Activated CD8-positive, alpha-beta memory T cell treated with anti-CD3 and anti-CD28 coated beads for 1 hour (primary cell): ENCODE measurements around the gene IPCEF1.

Experiments used
- DNase-seq, 2 donors: peaks; one replicate each; pipeline ENCODE4 v3.0.0-alpha.2; 2020; ENCODE audit warnings: low read depth in 1 of 2; ENCODE audit errors: extremely low read depth in 1 of 2

IPCEF1 gene

DNA sequence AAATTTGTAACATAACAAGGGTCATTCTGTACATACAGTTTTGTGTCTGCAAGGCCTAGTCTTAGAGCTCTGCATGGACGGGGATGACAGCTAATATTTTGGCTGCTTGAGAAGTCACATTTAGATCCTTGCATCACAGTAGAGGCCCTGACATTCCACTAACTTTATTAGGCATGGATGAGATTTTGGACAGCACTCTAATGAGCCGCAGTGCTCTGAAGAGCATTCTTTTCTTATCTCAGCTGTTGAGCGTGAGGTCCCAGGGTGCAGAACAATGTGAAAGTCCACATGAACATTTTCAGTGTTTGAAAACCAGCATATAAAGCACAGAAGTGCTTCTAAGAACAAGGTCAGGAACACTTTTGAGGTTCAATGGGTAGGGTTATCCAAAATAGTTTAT lies 58.9 kb downstream of the IPCEF1 start:
- no peak for DNase-seq

DNA sequence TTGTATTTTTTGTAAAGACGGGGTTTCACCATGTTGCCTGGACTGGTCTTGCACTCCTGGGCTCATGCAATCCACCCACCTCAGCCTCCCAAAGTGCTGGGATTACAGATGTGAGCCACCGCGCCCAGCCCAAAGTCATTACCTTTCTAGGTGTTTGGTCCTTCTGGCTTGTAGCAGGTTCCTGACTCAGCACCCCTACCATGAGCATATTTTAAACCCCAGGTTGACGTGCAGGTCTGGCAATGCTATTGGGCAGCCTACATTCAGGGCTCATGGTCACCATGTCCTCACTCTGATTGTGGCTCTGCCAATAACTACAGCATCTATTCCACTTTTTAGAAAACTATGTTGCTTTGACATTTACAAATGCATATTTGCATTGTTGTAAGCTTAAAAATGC lies 59.4 kb downstream of the IPCEF1 start:
- DNase-seq = no peak

DNA sequence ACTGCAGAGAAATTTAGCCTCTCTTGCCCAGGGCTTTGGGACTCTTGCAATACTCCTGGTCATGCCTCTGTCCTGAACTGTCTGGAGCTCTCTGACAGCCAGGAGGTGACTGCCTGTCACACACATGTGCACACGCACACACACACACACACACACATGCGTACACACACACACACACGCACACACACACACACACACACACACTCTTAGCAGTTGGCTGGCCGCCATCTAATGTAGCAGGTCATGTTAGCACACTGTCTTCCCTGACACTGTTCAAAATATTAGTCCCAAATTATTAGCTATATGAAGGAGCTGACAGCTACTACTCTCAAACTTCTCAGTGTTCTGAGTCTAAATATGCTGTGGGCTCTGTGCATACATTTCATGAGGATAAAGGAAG lies 60.9 kb downstream of the IPCEF1 start:
- no peak for DNase-seq

DNA sequence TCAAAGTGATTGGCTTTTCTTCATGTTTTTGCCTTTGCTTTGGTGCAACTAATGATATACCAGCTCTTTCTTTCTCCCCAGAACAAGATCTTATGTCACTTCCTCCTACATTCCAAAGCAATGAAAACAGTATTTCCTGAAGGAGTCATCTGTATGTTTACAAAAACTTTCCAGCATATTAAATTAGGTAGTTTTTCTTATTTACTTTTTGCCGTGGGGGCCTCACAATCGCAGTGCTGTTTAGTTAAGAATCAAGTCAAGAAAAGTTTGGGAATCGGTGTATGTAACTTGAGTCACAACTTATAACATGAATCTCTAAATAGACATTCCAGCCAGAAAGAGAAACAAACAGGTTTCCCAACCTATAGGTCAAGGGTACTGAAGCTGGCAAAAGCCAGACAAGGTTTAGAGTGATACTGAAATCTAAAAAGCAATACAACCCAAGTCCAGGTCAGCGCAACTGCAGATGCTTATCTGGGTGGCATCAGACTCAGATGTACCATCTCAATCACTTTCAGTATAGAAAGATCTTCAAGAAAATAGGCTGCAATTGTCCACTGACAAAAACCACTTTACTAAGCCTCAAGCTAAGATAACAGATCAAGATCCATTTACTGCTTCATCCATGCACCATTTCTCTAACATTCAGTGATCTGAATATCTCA lies 63.6 kb downstream of the IPCEF1 start:
- DNase-seq = no peak

DNA sequence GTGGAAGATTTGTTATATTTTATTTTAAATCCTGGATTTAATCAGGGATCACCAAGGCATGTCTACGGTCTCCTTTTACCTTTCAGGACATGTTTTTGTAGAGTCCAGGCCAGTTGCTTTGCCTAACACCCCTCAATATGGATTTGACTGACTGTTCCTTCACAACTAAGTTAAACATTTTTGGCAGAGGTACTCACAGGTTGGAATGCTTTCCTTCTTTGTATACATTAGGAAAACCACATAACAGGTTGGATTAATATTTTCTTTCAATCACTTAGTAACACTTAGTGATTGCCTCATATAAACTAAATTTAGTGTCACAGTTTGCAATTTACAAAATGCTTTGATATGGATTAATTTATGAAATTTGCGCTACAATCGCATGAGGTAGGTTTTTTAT lies 64.5 kb downstream of the IPCEF1 start:
- no peak for DNase-seq

DNA sequence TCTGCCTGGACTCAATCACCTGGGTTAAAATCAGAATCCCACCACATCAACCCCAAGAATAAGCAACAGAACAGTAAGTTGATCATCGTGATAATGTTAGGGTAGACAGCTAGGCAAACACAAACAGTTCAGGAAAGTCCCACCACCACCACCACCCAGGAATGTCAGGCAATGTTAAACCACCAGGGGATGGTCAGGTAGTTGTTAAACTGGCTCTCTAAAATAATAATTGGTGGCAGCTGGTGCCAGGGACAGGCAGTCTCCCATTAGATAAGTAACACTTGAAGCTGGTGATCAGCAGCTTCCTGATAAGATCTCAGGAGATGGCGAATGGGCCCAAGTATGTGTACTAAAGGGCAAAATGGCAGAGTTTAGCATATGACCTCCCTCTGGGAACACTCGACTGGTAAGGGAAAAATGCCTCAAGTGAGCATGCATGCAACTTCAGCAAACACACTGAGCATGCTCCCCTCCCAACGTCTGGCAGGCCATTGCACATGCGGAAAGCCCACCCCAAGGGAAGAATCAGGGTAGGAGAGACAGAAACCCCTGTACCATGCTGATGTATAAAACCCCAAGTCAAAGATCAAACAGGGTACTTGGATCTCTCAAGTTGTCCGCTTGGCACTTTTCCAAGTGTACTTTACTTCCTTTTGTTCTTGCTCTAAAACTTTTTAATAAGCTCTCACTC lies 66.6 kb downstream of the IPCEF1 start:
- DNase-seq = no peak

DNA sequence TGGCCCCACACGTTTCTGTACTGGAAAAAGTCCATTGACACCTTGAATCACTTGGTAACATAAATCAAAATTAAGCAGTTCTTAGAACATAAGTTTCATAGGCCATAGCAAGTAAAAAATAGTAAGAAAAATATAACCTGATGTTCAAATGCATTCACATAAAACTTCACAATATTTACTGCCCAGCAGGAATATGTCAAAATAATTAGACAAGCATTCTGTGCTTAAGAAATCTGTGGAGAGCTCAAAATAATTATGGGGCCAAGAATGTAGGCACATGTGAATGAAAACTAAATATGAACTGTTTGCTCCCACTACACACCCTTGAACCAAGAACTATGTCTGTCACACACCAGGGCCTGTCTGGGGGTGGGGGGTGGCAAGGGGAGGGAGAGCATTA lies 70.8 kb downstream of the IPCEF1 start:
- DNase-seq = no peak

DNA sequence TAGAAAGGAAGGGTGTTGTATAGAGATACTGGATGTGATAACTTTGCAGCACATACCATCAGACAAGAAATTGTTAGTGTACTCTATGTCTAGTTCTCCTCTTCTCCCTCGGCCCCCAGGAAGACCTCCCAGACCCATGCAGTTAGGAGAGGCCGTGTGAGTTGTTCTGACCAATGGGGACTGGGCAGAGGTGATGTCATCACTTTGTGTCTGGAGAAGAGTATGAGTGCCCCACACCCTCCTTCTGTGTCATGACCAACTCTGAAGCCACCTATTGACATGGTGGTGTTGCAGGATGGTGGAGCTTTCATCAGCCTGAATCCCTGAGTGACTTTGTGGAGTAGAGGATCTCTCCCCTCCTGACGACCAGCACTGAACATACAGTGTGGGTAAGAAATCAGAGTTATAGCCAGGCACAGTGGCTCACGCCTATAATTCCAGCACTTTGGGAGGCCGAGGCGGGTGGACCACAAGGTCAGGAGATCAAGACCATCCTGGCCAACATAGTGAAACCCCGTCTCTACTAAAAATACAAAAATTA lies 72.2 kb downstream of the IPCEF1 start:
- DNase-seq = no peak

DNA sequence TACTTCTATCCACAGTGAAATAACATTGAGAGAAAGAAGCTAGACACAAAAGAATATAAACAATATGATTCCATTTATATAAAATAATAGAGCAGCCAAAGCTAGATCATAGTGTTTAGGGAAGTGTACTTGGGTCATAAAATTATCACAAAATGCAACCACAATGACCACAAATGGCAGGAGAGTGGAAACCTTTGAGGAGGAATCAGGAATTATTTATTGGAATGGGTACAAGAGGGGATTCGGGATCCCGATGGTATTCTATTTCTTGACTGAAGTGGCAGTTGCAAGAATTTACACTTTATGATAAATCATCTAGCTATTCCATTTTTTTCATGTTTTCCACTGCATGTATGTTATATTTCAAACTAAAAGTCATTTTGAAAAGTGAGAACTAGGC lies 76.1 kb downstream of the IPCEF1 start:
- DNase-seq = no peak

DNA sequence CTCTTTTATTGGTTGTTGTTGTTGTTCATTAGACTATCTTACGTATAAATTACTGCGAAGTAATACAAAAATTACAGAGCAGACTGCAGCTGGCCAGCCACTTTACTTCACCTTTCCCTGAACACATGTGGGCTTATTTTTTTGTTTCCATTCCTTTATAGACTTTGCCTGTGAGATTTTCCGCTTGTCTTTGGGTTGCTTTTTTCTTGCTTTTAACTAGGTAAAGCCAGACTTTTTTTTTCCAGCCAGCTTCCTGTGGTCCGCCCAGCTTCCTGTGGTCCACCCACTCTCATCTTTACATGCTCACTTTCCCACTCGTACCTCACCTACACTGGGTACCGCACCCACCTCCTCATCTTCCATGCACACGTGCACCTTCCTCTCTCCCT lies 79.0 kb downstream of the IPCEF1 start:
- no peak for DNase-seq

DNA sequence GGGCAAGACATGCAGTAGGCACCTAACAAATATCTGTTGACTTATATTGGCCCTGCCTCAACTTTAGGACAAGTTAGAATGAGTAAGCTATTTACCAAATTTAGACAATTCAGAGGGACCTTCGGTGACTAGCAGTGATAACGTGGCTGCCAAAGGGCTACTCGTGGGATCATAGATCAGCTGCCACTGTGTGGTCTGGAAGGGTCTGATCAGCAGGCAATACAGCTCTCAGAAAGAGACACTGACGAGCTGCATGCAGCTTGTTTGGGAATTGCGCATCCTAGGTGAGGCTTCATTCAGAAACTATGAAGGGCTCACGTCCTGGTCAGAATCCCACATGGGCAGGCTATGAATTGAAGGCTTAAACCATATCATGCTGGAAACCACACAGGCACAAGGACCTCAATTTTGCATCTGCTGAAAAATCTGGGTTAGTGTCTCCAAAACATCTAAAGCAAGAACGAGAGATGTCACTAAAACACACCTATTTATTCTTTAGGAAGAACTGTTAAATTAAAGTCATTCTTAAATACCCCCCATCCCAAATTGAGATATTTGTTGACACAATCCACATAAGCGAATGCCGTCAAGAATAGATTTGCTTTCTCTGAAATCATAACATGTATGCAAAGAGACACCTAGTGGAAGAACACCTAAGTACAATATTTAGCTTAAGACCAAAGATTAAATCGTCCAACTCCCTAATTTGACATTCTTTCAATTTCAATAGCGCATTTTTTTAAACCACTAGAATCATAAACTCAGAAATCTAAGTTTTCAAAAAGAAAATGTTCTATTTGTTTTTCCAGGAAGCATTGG lies 79.6 kb downstream of the IPCEF1 start:
- DNase-seq = no peak

DNA sequence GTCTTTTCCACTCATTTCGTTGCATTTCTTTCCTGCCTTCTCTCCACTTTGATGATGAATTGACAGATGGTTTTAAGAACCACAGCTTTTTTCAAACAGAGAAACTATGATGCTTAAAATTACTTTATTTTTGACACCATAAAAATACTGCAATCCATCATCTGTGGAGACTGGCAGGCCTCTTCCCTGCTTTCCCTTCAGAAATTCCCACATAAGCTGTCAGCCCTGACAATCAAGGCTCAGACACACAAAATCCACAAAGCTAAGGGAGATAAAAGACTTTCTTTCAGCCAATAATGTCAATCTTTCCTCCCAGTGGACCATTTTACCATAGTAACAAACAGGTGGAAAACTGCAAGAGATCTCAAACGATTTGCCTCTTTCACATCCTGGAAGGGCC lies 82.4 kb downstream of the IPCEF1 start:
- DNase-seq = no peak

DNA sequence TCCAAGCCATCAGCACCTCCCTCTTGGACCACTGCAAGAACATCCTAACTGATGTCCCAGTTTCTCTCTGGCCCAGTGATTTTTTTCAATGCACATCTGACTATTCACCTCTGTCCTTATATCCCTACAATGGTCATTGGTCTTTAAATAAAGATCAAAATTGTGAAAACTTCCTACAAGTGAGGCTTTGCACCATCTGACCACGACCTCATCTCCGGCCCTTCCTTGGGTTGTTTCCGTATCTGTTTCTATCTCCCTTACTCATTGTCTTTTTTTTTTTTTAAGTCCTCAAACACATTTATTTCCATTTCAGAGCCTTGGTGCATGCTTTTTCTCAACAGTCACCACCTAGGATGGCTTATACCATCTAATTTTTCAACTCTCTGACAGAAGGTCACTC lies 88.1 kb downstream of the IPCEF1 start:
- DNase-seq = no peak

DNA sequence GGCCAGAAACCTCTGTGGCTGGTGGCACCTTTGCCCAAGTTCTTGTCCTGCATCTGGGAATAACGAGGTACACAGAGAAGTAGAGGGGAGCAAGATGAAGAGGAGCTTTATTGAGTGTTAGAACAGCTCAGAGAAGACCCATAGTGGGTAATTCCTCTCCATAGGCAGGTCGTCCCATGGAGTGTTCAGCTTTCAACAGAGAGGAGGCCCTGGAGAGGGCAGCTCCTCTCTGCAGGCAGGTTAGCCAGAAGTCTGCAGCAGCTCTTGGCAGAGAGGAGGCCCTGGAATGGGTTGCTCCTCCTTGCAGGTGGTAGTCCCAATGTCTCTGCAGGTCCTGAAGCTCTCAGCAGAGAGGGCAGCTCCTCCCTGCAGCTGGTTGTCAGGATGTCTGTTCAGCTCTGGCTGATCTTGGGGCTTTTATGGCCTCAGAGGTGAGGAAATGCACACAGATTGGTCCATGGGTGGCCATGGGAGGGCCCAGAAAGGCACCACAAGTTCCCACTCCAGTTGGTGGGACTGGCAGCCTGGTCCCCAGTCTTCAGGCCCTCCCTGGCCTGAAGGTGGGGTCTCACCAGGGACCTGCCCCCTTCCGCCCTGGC lies 89.0 kb downstream of the IPCEF1 start:
- no peak for DNase-seq

DNA sequence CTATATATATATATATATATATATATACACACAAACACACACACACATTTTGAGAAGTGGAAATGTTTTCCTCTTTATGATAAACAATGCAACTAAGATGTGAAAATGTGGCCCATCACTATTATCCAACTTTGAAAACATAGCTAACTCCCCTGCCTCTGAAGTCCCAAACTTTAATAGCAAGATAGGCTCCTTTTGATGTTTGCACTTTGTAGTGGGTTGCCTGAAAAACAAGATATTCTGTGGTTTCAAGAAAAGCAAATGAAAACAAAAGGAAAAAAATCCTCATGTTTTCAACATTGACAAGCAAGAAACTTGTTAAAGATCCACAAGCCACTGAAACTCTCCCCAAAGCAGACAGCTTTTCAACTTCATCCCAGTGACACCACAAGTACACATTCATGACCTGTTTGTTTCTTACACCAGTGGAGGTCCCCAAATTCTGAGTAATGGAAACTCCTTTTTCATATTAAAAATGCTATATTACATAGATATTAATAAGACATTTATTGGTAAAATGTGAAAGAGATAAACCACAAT lies 90.0 kb downstream of the IPCEF1 start:
- DNase-seq = no peak

DNA sequence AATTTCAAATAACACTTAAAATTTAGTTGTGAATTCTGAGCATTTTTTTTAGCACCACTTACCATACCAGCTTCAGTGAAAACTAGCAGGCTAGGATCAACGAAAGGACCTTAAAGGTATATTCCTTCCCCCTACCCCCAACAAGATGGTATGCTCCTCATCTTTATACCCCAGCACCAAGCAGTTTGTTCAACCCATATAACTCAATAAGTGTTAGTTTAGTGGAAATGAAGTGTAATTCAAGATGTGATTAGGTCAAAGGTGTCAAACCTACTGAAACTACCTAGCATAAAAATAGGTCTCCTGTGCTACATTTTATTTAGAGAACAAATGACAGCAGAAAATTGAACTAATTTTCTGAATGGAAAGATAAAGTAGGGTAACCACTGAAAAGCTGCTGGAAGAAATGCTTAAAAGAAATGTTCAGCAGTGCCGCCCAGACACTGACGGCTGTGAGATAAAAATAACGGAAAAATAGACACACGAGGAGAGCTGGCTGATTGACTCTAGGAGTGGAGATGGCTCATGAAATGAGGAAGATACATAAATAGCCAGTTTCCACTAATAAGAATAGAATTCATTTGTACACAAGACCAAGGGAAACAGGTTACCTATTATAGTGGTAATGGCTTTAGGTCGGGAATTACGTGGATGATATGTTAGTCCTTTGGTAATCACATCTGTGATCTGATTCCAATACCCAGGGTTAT lies 94.8 kb downstream of the IPCEF1 start:
- DNase-seq = no peak

DNA sequence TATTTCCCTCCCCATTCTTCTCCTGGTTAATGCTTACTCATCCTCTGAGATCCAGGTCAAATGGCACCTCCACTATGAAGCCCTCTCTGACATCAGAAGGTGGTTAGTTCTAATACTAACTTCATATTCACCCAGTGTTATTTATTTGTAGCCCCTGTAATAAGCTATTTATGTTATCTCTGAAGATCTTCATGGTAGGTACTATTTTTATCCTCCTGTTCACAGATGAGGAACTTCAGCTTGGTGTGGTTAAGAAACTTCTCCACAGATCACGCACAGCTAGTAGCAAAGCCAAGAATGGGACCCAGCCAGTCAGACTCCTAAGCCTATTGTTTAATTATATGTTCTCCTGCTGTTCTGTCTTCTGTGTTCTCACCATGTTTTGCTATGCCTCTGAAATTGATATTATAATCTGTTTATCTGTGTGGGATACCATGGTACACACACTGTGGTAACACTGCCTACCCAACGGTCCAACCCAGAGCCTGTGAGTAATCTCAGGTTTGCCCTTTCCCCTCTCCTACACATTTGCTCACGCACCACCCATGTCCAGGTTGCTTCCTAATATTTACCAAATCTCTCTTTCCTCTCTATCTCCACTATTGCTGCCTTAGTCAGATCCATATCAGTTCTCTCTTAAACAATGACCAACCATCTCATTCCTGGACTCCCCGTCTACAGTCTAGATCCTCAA lies 98.4 kb downstream of the IPCEF1 start:
- DNase-seq = no peak

DNA sequence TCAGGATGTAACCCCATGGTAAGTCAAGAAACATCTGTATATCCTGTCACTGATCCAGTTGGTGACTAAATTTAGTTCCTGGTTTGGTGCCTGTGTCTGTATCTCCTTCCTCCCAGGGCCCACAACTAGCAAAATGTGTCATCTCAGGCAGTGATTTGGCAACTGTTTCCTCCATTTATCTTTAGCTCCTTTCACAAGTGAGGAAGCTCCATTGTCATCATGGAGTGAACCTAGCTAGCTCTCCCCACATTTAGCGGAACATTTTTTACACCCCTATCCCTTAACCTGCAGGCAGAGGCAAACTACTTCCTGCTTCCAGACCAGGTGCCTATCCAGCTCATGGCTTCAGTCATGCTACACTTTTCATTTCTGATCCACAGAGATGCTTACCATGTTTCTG lies 99.5 kb downstream of the IPCEF1 start:
- DNase-seq = no peak

DNA sequence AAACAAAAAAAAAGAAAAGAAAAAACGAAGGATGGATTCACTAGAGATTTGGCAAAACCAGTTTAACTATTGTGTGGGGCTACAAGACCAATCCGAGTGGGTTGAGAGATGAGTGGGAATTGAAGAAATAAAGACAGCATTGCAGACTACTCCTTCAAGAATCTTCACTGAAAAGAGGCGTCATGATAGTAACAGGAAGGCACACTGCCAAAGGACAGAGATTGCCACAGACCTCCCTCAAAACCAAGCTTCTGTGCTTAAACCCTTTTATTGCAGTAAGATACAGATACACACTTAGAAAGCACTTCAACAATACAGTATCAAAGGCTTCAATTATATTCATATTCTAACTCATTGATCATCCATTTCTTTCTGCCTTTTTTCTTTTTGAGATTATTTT lies 103.9 kb downstream of the IPCEF1 start:
- DNase-seq = no peak

DNA sequence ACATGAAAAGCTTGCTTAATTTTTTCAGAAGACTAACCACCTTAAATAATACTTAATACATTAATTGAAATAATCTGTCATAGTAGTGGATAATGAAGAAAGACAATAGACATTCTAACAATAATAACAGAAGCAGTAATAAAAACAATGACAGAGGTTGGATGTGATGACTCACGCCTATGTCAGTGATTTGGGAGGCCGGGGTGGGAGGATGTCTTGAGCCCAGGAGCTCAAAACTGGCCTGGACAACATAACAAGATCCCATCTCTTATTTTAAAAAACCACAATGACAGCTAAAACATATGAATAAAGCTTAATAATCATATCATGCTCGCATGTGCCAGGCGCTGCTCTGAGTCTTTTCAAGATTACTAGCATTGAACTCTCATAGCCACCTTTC lies 105.5 kb downstream of the IPCEF1 start:
- no peak for DNase-seq
